Karpas-422 (cell line): ENCODE data around the gene SPTBN4. TPM values are rescaled to one million over a fixed set of nuclear protein-coding genes. Genes with fewer than 3 reads are reported as not detected.

Experiments
- DNase-seq: peaks from one replicate; pipeline ENCODE4 v3.0.0-alpha.2; 2015
- H2AFZ ChIP-seq: fragments of 200-600 bp; sonication (generic); 2 replicates; pipeline ENCODE4 v1.6.1; 2014; ENCODE audit warnings: antibody characterized with exemption, low read length, mixed read lengths
- H3K27ac ChIP-seq: fragments of 200-600 bp; sonication (generic); 2 replicates; pipeline ENCODE4 v1.5.1; 2014; ENCODE audit warnings: mild to moderate bottlenecking, low read length, moderate library complexity
- H3K27me3 ChIP-seq: fragments of 200-600 bp; sonication (generic); 2 replicates; pipeline ENCODE4 v1.6.1; 2014; ENCODE audit warnings: low read length, mixed read lengths
- H3K36me3 ChIP-seq: fragments of 200-600 bp; sonication (generic); 2 replicates; pipeline ENCODE4 v1.6.1; 2014; ENCODE audit warnings: low read length, mixed read lengths; ENCODE audit not compliant: insufficient read depth
- H3K4me1 ChIP-seq: fragments of 200-600 bp; sonication (generic); 2 replicates; pipeline ENCODE4 v1.6.1; 2014; ENCODE audit warnings: mild to moderate bottlenecking, low read length, mixed read lengths
- H3K4me2 ChIP-seq: fragments of 200-600 bp; sonication (generic); 2 replicates; pipeline ENCODE4 v1.6.1; 2014; ENCODE audit warnings: low read length, low read depth, mild to moderate bottlenecking; ENCODE audit not compliant: poor library complexity, severe bottlenecking
- H3K4me3 ChIP-seq: fragments of 200-600 bp; sonication (generic); 2 replicates; pipeline ENCODE4 v1.5.1; 2014; ENCODE audit warnings: mild to moderate bottlenecking, antibody characterized with exemption, low read length, mixed read lengths
- H3K79me2 ChIP-seq: fragments of 200-600 bp; sonication (generic); 2 replicates; pipeline ENCODE4 v1.6.1; 2014; ENCODE audit warnings: mild to moderate bottlenecking, low read length, mixed read lengths
- H3K9ac ChIP-seq: fragments of 200-600 bp; sonication (generic); 2 replicates; pipeline ENCODE4 v1.6.0; 2014; ENCODE audit warnings: low read length
- H3K9me2 ChIP-seq: fragments of 200-600 bp; sonication (generic), shearing (Covaris generic); replicated peaks from 2 replicates; pipeline ENCODE4 v1.6.0; 2014; ENCODE audit warnings: mild to moderate bottlenecking, low read length, moderate library complexity; ENCODE audit not compliant: insufficient read depth
- H3K9me3 ChIP-seq: fragments of 300-700, 200-600 bp; sonication (generic); 2 replicates; pipeline ENCODE4 v1.6.1; 2014; ENCODE audit warnings: low read length, mixed read lengths
- H4K20me1 ChIP-seq: fragments of 200-600 bp; sonication (generic); 2 replicates; pipeline ENCODE4 v1.6.1; 2014; ENCODE audit warnings: mild to moderate bottlenecking, antibody characterized with exemption, low read length, low read depth; ENCODE audit not compliant: insufficient read depth
- total RNA-seq: library from RNA; depleted of rRNA; stranded (reverse); fragments of >200 nt; shearing (Covaris generic); gene quantifications from 2 replicates; pipeline ENCODE4 v1.2.3, GENCODE V29; 2014; ENCODE audit warnings: low replicate concordance

Gene SPTBN4
- total RNA-seq, 1 experiment from 2014 or later = 1.0 TPM

DNA sequence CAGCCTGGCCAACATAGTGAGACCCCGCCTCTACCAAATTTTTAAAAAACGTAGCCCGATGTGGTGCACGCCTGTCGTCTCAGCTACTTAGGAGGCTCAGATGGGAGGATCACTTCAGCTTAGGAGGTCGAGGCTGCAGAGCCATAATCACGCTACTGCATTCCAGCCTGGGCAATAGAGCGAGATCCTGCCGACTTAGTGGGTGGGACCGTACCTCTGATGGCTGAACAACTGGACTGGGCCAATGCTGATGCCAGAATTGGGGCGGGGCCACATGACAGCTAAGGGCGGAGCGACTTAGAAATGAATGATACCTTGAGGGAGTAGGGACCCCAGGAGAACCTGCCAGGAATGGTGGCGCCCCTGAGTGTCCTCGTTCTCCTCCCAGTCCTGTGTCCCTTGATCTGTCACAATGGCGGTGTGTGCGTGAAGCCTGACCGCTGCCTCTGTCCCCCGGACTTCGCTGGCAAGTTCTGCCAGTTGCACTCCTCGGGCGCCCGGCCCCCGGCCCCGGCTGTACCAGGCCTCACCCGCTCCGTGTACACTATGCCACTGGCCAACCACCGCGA is 137.9 kb downstream of the SPTBN4 start:
- H3K9ac ChIP-seq = peak overlapping the region; percentile 55

GRCh38 chr19:40605216-40605971 is 138.6 kb downstream of the SPTBN4 start:
- Histone ChIP-seq H3K36me3 (no peaks in the 10 kb centered on the region), H4K20me1 (no peaks in the 10 kb centered on the region; the same call in 1 of the 2 replicates), H3K27me3 (no peaks in the 10 kb centered on the region), H3K4me1 (peaks cover 55% of the 10 kb centered on the region), H2AFZ (peak overlapping the region; percentile 0; the same call in 1 of the 2 replicates), H3K9me3 (no peaks in the 10 kb centered on the region), H3K9ac (peak overlapping the region; percentile 55), H3K79me2 (no peaks in the 10 kb centered on the region), H3K9me2 (no peaks in the 10 kb centered on the region), H3K4me3 (peak overlapping the region; percentile 46), H3K4me2 (peak overlapping the region; percentile 55), H3K27ac (peak overlapping the region; percentile 16; the same call in 1 of the 2 replicates)
- peak; percentile 89 for DNase-seq

More for the DNA sequence above, 137.9 kb downstream of the SPTBN4 start:
- DNase-seq = no peak
- no peaks in the 10 kb centered on the region; the same call in 1 of the 2 replicates for H4K20me1 ChIP-seq
- no peaks in the 10 kb centered on the region for H3K27me3 ChIP-seq
- no peaks in the 10 kb centered on the region for H3K9me3 ChIP-seq
- H3K36me3 ChIP-seq = no peaks in the 10 kb centered on the region
- peak overlapping the region; percentile 0; the same call in 1 of the 2 replicates for H2AFZ ChIP-seq
- peak overlapping the region; percentile 55 for H3K4me2 ChIP-seq
- peak overlapping the region; percentile 46 for H3K4me3 ChIP-seq
- no peaks in the 10 kb centered on the region for H3K79me2 ChIP-seq
- no peaks in the 10 kb centered on the region for H3K9me2 ChIP-seq
- no peak overlapping the region; the same call in 1 of the 2 replicates for H3K27ac ChIP-seq
- peaks cover 54% of the 10 kb centered on the region for H3K4me1 ChIP-seq

GRCh38 chr19:40607311-40608239 is 140.8 kb downstream of the SPTBN4 start:
- no peaks in the 10 kb centered on the region for H3K27me3 ChIP-seq
- DNase-seq = no peak
- no peaks in the 10 kb centered on the region for H3K9me2 ChIP-seq
- H3K4me3 ChIP-seq = no peak overlapping the region
- peaks cover 59% of the 10 kb centered on the region for H3K4me1 ChIP-seq
- H2AFZ ChIP-seq = no peak overlapping the region
- no peak overlapping the region for H3K4me2 ChIP-seq
- no peak overlapping the region for H3K27ac ChIP-seq
- no peaks in the 10 kb centered on the region for H3K79me2 ChIP-seq
- H3K9me3 ChIP-seq = no peaks in the 10 kb centered on the region
- H4K20me1 ChIP-seq = no peaks in the 10 kb centered on the region; the same call in 1 of the 2 replicates
- H3K9ac ChIP-seq = no peak overlapping the region
- H3K36me3 ChIP-seq = no peaks in the 10 kb centered on the region

- Histone ChIP-seq H3K4me2 (no peak overlapping the region), H3K4me1 (peaks cover 54% of the 10 kb centered on the region), H3K27me3 (no peaks in the 10 kb centered on the region), H3K79me2 (no peaks in the 10 kb centered on the region), H2AFZ (no peak overlapping the region), H3K27ac (no peak overlapping the region), H3K9ac (no peak overlapping the region), H3K36me3 (no peaks in the 10 kb centered on the region), H3K9me2 (no peaks in the 10 kb centered on the region), H4K20me1 (peaks cover 3% of the 10 kb centered on the region; the same call in 1 of the 2 replicates), H3K4me3 (no peak overlapping the region), H3K9me3 (no peaks in the 10 kb centered on the region)
- no peak for DNase-seq
Observed at GRCh38 chr19:40608240-40608621, 141.4 kb downstream of the SPTBN4 start.

GRCh38 chr19:40608957-40609356 is 142.2 kb downstream of the SPTBN4 start:
- peak overlapping the region; percentile 73 for H3K9ac ChIP-seq
- H4K20me1 ChIP-seq = 0 out of 2 replicates have a peak, but pooled peaks cover 3% of the 10 kb centered on the region
- no peaks in the 10 kb centered on the region for H3K9me2 ChIP-seq
- no peak overlapping the region for H2AFZ ChIP-seq
- no peaks in the 10 kb centered on the region for H3K36me3 ChIP-seq
- H3K4me1 ChIP-seq = peaks cover 52% of the 10 kb centered on the region
- H3K4me2 ChIP-seq = peak overlapping the region; percentile 81
- H3K27ac ChIP-seq = no peak overlapping the region
- H3K27me3 ChIP-seq = no peaks in the 10 kb centered on the region
- H3K4me3 ChIP-seq = peak overlapping the region; percentile 68
- H3K79me2 ChIP-seq = no peaks in the 10 kb centered on the region
- H3K9me3 ChIP-seq = no peaks in the 10 kb centered on the region
- DNase-seq = no peak

DNA sequence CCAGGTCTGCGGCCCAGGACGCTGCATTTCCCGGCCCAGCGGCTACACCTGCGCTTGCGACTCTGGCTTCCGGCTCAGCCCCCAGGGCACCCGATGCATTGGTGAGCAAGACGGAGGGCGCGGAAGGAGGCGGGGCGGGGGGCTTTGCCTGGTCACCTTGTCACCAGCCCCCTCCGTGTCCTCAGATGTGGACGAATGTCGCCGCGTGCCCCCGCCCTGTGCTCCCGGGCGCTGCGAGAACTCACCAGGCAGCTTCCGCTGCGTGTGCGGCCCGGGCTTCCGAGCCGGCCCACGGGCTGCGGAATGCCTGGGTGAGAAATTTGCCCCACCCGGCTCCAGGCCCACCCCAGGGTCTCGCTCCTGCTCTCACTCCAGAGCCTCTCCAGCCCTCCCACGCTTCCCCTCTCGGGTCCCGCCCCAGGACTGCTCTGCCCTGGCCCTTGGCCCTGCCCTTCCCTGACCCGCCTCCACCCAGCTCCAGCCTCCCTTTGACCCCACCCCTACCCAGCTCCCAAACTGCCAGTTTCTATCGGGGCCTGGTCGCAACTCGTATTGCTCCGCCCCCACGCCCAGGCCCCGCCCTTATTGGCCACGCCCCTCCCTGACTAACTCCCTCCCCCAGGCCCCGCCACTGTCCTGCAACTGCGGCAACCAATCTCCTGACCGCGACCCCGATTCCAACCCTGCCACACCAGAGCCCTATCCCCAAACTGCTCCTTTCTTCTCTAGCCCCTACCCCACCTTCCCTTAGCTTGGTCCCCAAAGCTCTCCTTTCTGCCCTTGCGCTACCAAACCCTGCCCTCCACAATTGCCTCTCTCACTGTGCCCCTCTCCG is 143.0 kb downstream of the SPTBN4 start:
- H3K4me1 ChIP-seq = peaks cover 56% of the 10 kb centered on the region

DNA sequence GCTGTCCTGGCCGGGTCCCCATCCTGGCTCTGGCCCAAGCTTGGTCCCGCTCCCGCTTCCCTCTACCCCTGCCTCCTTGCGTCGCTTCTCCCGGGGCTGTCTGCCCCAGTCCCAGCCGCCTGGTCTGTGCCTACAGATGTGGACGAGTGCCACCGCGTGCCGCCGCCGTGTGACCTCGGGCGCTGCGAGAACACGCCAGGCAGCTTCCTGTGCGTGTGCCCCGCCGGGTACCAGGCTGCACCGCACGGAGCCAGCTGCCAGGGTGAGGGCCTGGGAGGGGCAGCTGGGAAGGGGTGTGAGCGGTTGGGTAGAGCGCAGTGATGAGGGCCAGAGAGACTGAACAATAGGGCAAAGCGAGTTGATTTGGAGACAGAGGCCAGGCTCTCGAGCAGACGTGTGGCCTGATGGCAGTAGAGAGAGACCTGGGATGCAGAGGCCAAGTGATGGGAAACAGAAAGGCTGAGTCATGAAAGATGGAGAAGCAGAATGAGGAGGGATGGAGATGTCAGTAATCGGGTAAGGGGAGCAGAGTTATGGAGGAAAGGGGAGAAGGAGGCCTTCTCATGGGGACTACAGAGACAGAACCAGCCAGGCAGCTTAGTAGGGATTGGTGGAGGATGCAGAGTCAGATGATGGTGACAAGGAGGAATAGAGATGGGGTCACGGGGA is 143.7 kb downstream of the SPTBN4 start:
- H3K36me3 ChIP-seq = no peaks in the 10 kb centered on the region
- H3K9me2 ChIP-seq = no peaks in the 10 kb centered on the region
- H2AFZ ChIP-seq = peak overlapping the region; percentile 97
- H3K9me3 ChIP-seq = no peaks in the 10 kb centered on the region
- peak overlapping the region; percentile 71 for H3K9ac ChIP-seq
- H3K79me2 ChIP-seq = no peaks in the 10 kb centered on the region
- no peak overlapping the region for H3K27ac ChIP-seq
- 0 out of 2 replicates have a peak, but pooled peaks cover 3% of the 10 kb centered on the region for H4K20me1 ChIP-seq
- H3K4me2 ChIP-seq = peak overlapping the region; percentile 81
- H3K4me1 ChIP-seq = peaks cover 53% of the 10 kb centered on the region
- DNase-seq = peak; percentile 85
- H3K4me3 ChIP-seq = peak overlapping the region; percentile 68
- H3K27me3 ChIP-seq = no peaks in the 10 kb centered on the region

More for the DNA sequence above, 143.0 kb downstream of the SPTBN4 start:
- Histone ChIP-seq H3K27me3 (no peaks in the 10 kb centered on the region), H3K79me2 (no peaks in the 10 kb centered on the region), H4K20me1 (0 out of 2 replicates have a peak, but pooled peaks cover 3% of the 10 kb centered on the region), H3K4me2 (peak overlapping the region; percentile 81), H3K9me2 (no peaks in the 10 kb centered on the region), H2AFZ (peak overlapping the region; percentile 97), H3K9ac (peak overlapping the region; percentile 73), H3K27ac (no peak overlapping the region), H3K9me3 (no peaks in the 10 kb centered on the region), H3K4me3 (peak overlapping the region; percentile 68), H3K36me3 (no peaks in the 10 kb centered on the region)
- DNase-seq = peak; percentile 96
